Measurements from ENCODE around the gene LRRC43. TPM values are rescaled to one million over a fixed set of nuclear protein-coding genes. Genes with fewer than 3 reads are reported as not detected.

The LRRC43 gene
- total and polyA plus RNA-seq, 4 donors, result 0.03 to 0.67 (median 0.13) TPM; not detected in 1

GRCh38 chr12:122138181-122138580 is 44.7 kb upstream of the LRRC43 start:
- 91% methylated on average over 11 of the region's 11 CpGs for WGBS
- Histone ChIP-seq H3K9me3 (ENCODE audit: control insufficient read depth in 4 of 4, low read length in 3 of 4) (no peaks in the 10 kb centered on the region), H3K4me1 (ENCODE audit: control insufficient read depth in 4 of 4, insufficient read depth in 4 of 4, low read length in 3 of 4) (peaks cover 0 to 4% (median 0%) of the 10 kb centered on the region in 4 donors), H3K36me3 (ENCODE audit: control insufficient read depth in 4 of 4, insufficient read depth in 3 of 4, low read depth in 1 of 4, low read length in 3 of 4) (peaks cover 16 to 63% (median 32%) of the 10 kb centered on the region in 4 donors), H3K27ac (ENCODE audit: low read depth in 1 of 2, low read length in 2 of 2) (no peak overlapping the region), H3K4me3 (ENCODE audit: low read depth in 1 of 3, low read length in 3 of 3) (no peak overlapping the region), H3K9ac (ENCODE audit: low read depth in 1 of 2, low read length in 2 of 2) (no peak overlapping the region), H3K27me3 (ENCODE audit: control insufficient read depth in 4 of 4, insufficient read depth in 4 of 4, low read length in 3 of 4) (no peaks in the 10 kb centered on the region)
- no peak for DNase-seq (ENCODE audit: low spot score)
- no peak for TF ChIP-seq YY1 (IDR thresholded peaks at IDR 0.05)
- TF ChIP-seq RAD21 (IDR thresholded peaks at IDR 0.05), result no peak
- TF ChIP-seq SP1 (IDR thresholded peaks at IDR 0.05), result no peak
- no peak for TF ChIP-seq TAF1 (conservative IDR thresholded peaks at IDR 0.05)
- TF ChIP-seq HNF4G (IDR thresholded peaks at IDR 0.05), result no peak
- no peak for TF ChIP-seq JUND (IDR thresholded peaks at IDR 0.05)
- no peak for TF ChIP-seq EGR1 (IDR thresholded peaks at IDR 0.05; ENCODE audit: low read depth in 2 of 2)
- TF ChIP-seq, protein P1, sequence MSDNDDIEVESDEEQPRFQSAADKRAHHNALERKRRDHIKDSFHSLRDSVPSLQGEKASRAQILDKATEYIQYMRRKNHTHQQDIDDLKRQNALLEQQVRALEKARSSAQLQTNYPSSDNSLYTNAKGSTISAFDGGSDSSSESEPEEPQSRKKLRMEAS (IDR thresholded peaks at IDR 0.05), result no peak
- TF ChIP-seq HNF4A (conservative IDR thresholded peaks at IDR 0.05), result no peak
- TF ChIP-seq REST (IDR thresholded peaks at IDR 0.05), result no peak
- TF ChIP-seq FOXA1 (IDR thresholded peaks at IDR 0.05), result no peak
- no peak for TF ChIP-seq FOXA2 (IDR thresholded peaks at IDR 0.05)
- no peak for TF ChIP-seq NR2F2 (IDR thresholded peaks at IDR 0.05)
- no peak for TF ChIP-seq GABPA (IDR thresholded peaks at IDR 0.05 in 1 of 2, conservative IDR thresholded peaks at IDR 0.05 in 1 of 2)
- TF ChIP-seq RXRA (IDR thresholded peaks at IDR 0.05), result no peak
- TF ChIP-seq, protein P2, sequence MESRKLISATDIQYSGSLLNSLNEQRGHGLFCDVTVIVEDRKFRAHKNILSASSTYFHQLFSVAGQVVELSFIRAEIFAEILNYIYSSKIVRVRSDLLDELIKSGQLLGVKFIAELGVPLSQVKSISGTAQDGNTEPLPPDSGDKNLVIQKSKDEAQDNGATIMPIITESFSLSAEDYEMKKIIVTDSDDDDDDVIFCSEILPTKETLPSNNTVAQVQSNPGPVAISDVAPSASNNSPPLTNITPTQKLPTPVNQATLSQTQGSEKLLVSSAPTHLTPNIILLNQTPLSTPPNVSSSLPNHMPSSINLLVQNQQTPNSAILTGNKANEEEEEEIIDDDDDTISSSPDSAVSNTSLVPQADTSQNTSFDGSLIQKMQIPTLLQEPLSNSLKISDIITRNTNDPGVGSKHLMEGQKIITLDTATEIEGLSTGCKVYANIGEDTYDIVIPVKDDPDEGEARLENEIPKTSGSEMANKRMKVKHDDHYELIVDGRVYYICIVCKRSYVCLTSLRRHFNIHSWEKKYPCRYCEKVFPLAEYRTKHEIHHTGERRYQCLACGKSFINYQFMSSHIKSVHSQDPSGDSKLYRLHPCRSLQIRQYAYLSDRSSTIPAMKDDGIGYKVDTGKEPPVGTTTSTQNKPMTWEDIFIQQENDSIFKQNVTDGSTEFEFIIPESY (IDR thresholded peaks at IDR 0.05), result no peak
- TF ChIP-seq, protein P3, sequence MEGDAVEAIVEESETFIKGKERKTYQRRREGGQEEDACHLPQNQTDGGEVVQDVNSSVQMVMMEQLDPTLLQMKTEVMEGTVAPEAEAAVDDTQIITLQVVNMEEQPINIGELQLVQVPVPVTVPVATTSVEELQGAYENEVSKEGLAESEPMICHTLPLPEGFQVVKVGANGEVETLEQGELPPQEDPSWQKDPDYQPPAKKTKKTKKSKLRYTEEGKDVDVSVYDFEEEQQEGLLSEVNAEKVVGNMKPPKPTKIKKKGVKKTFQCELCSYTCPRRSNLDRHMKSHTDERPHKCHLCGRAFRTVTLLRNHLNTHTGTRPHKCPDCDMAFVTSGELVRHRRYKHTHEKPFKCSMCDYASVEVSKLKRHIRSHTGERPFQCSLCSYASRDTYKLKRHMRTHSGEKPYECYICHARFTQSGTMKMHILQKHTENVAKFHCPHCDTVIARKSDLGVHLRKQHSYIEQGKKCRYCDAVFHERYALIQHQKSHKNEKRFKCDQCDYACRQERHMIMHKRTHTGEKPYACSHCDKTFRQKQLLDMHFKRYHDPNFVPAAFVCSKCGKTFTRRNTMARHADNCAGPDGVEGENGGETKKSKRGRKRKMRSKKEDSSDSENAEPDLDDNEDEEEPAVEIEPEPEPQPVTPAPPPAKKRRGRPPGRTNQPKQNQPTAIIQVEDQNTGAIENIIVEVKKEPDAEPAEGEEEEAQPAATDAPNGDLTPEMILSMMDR (IDR thresholded peaks at IDR 0.05; ENCODE audit: low read depth, low read length, missing input control), result no peak
- no peak for TF ChIP-seq ATF3 (IDR thresholded peaks at IDR 0.05)
